ENCODE results near the gene HPCAL1.

HPCAL1 gene

DNA sequence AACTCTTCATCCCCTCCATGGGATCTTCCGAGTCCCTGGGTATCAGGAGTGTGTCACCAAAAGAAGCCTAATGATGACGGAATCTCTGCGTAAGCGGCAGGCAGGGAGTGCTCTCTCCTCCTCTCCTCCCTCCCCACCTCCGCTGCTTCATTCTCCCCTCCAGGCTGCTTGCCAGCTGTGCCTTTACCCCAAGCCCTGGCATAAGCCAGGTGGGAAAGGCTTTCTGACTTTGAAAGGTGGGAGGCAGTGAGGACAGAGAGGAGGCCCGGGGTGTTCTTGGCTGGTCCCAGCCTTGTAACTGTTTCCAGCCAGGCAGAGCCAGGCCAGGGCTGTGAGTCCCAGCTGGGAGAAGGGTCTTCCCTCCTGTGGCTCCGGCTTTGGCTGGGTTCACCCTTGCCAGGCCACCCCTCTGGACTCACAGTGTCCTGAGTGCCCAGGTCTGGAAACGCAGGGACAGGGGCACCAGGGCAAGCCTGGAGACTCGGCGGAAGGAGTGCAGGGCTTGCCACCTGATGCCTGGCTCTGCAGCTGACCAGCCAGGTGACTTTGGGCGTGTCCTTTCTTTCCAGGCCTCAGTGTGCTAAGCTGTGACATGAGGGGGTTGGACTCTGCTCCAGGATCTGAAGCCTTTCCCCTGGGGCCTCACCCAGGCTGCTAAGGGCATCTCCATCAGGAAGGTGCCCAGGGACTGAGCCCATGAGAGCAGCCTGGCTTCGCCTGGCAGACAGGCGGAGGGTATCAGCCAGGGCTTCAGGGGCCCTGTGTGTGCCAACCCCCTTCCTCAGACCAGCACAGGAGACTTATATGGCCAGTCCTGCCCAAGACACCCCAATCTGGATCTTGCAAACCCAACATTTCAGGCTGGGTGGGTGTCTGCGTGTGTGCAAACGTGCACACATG lies 32.7 kb upstream of the HPCAL1 start:
- no peak for DNase-seq (ENCODE audit: low read depth)

DNA sequence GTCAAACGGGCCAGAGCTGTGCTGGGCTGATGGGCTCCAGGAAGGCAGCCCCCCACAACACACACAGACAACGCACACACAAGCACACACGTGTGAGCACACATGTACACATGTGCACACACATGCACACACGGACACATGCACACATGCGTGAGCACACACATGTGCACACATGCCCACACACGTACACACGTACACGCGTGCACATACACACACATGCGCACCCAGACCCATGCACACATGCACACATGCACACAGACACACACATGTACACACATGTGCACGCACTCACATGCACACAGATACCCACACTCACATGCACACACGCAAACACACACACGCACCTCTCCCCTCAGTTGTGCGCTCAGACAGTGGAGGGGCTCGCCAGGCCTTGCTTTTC lies 31.2 kb upstream of the HPCAL1 start:
- no peak for DNase-seq (ENCODE audit: low read depth)

DNA sequence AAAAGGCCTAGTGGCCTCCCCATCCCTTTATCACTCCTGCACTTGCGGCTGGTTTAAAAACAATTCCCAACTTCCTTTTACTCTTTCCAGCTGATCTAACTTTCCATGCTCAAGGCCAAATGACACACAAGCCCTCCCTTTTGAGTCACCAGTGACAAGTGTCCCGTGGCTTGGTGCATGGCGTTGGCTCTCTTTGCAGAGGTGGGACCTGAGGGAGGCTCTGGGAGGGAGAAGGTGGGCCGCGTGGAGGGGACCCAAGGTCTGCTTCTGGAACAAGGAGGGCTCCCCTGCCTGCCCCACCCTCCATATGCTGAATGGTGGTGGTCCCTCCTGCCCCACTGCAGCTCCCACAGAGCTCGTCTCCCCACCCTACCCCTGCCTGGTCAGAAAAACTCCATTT lies 30.8 kb upstream of the HPCAL1 start:
- no peak for DNase-seq (ENCODE audit: low read depth)

GRCh38 chr2:10272464-10272863 lies 30.2 kb upstream of the HPCAL1 start:
- DNase-seq (ENCODE audit: low read depth): no peak

- no peak for DNase-seq (ENCODE audit: low read depth)
Observed at GRCh38 chr2:10273215-10274175, 29.2 kb upstream of the HPCAL1 start.

DNA sequence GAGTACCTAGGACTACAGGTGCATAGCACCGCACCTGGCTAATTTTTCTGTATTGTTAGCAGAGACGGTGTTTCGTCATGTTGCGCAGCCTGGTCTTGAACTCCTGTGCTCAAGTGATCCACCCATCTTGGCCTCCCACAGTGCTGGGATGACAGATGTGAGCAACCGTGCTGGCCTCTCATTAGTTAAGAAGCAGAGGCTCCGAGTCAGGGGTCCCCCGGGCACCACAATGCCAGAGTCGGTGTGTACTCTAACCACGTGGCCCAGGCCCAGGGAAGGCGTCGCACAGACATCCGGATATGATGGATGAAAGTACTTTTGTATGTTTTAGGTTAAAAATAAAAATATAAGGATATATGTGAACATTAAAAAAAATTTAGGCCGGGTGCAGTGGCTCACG lies 28.3 kb upstream of the HPCAL1 start:
- no peak for DNase-seq (ENCODE audit: low read depth)

GRCh38 chr2:10274983-10275802 lies 27.5 kb upstream of the HPCAL1 start:
- no peak for DNase-seq (ENCODE audit: low read depth)

DNA sequence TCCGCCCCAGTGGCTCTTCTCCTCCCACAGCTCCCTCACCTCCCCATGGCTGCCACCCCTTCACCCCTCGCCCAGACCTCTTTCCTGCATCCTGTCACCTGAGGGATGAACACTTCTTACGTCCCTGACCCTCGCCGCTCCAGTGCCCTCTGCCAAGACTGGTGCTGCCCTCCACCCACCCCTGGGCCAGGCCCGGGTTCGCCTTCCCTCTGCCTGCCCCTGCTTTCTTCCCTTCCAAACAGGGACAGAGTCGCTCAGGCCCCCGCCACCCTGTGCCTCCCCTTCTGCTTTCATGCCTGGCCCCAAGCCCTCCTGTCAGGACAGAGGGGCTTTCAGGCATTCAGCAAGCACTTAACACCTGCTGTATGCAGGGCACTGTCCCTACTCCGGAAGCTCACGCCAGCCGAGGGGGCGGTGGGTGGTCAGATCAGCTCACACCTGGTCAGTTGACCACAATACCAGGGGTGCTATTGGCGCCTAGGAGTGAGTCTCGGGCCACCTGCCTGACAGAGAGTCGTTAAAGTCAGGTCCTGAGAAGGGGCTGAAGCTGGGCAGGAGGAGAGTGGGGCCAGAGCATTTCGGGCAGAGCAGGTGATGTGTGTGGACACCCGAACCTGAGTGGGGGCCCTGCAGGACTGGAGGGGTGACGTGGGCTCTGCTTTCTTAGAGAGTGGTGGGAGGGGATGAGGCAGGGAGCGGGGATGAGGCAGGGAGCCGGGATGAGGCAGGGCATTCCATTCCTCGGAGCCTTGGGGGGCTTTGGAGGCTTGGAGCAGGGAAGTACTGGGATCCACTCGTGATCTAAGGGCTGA lies 26.0 kb upstream of the HPCAL1 start:
- no peak for DNase-seq (ENCODE audit: low read depth)

- DNase-seq (ENCODE audit: low read depth): no peak
Observed at GRCh38 chr2:10277293-10278028, 25.2 kb upstream of the HPCAL1 start.

GRCh38 chr2:10278029-10278762 lies 24.5 kb upstream of the HPCAL1 start:
- DNase-seq (ENCODE audit: low read depth): no peak

DNA sequence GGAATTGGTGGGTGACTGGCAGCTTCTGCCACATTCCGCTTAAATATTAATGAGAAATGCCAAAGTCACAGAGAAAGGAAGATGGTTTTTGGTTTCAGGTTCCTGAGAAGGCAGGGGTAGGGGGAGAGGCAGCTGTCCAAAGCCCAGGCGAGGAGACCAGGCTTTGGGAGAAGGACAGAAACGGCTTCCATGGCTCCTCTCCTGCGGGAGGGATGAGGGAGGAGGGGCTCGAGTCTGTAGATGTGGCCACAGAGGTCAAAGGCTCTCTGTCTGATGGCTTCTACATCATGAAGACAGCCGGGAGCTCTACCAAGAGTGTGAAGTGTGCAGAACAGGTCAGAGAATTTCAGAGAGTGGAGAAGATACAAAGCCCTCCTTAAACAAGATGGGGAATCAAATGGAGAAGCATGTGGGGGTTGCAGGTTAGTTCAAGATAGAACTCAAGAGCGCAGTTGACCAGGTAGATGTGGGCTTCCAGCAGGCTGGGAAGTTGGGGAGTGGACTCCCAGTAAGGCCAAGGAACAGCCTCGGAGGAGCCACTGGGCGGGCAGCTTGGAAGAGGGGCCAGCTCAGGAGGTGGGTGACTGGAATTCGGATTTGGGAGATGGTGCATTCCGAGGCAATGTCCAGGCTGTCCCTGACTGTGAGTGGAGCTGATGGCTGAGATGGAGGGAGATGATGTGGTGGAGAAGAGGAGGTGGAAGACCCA lies 23.8 kb upstream of the HPCAL1 start:
- DNase-seq (ENCODE audit: low read depth): no peak

GRCh38 chr2:10279472-10279870 lies 23.2 kb upstream of the HPCAL1 start:
- no peak for DNase-seq (ENCODE audit: low read depth)

- no peak for DNase-seq (ENCODE audit: low read depth)
Observed at GRCh38 chr2:10279946-10280463, 22.7 kb upstream of the HPCAL1 start.

- DNase-seq (ENCODE audit: low read depth): no peak
Observed at GRCh38 chr2:10281891-10282290, 20.8 kb upstream of the HPCAL1 start.

DNA sequence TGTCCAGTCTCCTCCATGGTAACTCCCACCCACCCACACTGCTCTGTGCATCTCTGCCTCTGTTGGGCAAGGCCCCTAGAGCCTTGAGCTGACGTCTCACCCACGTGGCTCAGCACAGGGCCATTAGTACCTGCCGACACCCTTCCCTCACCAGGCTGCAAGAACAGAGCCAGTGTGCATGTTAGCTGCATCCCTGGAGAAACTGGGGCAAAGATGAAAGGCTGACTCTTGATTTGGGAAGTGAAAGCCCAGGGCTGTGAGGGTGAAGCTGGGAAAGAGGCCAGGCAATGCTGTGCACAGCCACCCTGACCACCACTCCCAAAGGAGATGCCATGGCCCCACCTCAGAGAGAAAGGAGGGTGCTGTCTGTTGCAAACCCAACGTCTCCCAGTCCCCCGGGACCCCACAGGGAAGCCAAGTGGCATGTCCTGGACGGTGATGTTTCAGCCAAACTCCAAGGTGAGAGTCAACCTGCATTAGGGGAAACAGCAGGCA lies 20.0 kb upstream of the HPCAL1 start:
- no peak for DNase-seq (ENCODE audit: low read depth)

- DNase-seq (ENCODE audit: low read depth): no peak
Observed at GRCh38 chr2:10283106-10284062, 19.3 kb upstream of the HPCAL1 start.

- DNase-seq (ENCODE audit: low read depth): no peak
Observed at GRCh38 chr2:10284108-10284870, 18.4 kb upstream of the HPCAL1 start.
